ENCODE data around the gene SP2. TPM values are rescaled to one million over a fixed set of nuclear protein-coding genes. Genes with fewer than 3 reads are reported as not detected.

The SP2 gene
- total and polyA plus RNA-seq, 2 of the 13 experiments (the other 11 are each of a cell fraction or from before 2014, with no cell fraction given), result 1.4 to 4.8 TPM

DNA sequence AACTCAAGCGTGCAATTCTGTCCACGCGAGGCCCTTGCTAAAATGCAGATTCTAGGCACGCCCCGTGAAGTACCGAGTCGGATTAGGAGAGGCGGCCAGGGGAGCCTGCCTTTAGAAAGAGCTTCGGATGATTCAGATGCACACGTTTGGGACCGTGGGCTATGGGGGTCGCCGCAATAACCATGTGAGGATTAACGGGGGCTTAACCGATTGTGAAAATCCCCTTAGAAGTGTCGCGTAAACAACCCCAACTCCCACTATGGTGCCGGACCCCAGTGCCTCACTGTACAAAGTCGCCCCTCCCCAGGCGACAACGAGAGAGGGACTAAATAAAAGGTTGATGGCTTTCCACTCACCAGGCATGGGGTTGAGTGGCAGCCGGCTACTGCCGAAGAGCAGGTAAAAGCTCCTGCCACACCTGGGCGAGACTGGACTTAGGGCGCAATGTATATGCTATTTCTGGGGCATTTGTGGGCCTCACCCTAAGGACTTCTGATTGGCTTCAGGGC is 635 bp upstream of the SP2 start (continued):
- TF ChIP-seq, protein P1, sequence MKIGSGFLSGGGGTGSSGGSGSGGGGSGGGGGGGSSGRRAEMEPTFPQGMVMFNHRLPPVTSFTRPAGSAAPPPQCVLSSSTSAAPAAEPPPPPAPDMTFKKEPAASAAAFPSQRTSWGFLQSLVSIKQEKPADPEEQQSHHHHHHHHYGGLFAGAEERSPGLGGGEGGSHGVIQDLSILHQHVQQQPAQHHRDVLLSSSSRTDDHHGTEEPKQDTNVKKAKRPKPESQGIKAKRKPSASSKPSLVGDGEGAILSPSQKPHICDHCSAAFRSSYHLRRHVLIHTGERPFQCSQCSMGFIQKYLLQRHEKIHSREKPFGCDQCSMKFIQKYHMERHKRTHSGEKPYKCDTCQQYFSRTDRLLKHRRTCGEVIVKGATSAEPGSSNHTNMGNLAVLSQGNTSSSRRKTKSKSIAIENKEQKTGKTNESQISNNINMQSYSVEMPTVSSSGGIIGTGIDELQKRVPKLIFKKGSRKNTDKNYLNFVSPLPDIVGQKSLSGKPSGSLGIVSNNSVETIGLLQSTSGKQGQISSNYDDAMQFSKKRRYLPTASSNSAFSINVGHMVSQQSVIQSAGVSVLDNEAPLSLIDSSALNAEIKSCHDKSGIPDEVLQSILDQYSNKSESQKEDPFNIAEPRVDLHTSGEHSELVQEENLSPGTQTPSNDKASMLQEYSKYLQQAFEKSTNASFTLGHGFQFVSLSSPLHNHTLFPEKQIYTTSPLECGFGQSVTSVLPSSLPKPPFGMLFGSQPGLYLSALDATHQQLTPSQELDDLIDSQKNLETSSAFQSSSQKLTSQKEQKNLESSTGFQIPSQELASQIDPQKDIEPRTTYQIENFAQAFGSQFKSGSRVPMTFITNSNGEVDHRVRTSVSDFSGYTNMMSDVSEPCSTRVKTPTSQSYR (CRISPR knock-in tag; IDR thresholded peaks at IDR 0.05; ENCODE audit: borderline replicate concordance), result peak; percentile 30; the same call in 1 of the 2 replicates
- no peak for TF ChIP-seq ZBTB21 (CRISPR knock-in tag; IDR thresholded peaks at IDR 0.05)
- peak; percentile 1; the same call in 1 of the 2 replicates for TF ChIP-seq ZNF792 (CRISPR knock-in tag; IDR thresholded peaks at IDR 0.05)
- no peak for TF ChIP-seq SRSF1 (optimal IDR thresholded peaks at IDR 0.05; ENCODE audit: low read depth, low read length)
- TF ChIP-seq, protein P2, sequence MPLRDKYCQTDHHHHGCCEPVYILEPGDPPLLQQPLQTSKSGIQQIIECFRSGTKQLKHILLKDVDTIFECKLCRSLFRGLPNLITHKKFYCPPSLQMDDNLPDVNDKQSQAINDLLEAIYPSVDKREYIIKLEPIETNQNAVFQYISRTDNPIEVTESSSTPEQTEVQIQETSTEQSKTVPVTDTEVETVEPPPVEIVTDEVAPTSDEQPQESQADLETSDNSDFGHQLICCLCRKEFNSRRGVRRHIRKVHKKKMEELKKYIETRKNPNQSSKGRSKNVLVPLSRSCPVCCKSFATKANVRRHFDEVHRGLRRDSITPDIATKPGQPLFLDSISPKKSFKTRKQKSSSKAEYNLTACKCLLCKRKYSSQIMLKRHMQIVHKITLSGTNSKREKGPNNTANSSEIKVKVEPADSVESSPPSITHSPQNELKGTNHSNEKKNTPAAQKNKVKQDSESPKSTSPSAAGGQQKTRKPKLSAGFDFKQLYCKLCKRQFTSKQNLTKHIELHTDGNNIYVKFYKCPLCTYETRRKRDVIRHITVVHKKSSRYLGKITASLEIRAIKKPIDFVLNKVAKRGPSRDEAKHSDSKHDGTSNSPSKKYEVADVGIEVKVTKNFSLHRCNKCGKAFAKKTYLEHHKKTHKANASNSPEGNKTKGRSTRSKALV (CRISPR knock-in tag; IDR thresholded peaks at IDR 0.05), result no peak
- TF ChIP-seq ZNF430 (CRISPR knock-in tag; IDR thresholded peaks at IDR 0.05), result no peak
- TF ChIP-seq NONO (IDR thresholded peaks at IDR 0.05), result no peak
- peak; percentile 3; the same call in 1 of the 2 replicates for TF ChIP-seq NONO (CRISPR knock-in tag; conservative IDR thresholded peaks at IDR 0.05)
- TF ChIP-seq MTA3 (CRISPR knock-in tag; IDR thresholded peaks at IDR 0.05), result no peak
- TF ChIP-seq ZNF136 (CRISPR knock-in tag; IDR thresholded peaks at IDR 0.05; ENCODE audit: low read depth), result 0 out of 2 replicates have a peak, but pooled peaks have one; percentile 19
- peak; percentile 22; the same call in 1 of the 2 replicates for TF ChIP-seq HNF4A (CRISPR knock-in tag; IDR thresholded peaks at IDR 0.05)
- 0 out of 2 replicates have a peak, but pooled peaks have one; percentile 42 for TF ChIP-seq TP53 (CRISPR knock-in tag; conservative IDR thresholded peaks at IDR 0.05)
- TF ChIP-seq, protein P3, sequence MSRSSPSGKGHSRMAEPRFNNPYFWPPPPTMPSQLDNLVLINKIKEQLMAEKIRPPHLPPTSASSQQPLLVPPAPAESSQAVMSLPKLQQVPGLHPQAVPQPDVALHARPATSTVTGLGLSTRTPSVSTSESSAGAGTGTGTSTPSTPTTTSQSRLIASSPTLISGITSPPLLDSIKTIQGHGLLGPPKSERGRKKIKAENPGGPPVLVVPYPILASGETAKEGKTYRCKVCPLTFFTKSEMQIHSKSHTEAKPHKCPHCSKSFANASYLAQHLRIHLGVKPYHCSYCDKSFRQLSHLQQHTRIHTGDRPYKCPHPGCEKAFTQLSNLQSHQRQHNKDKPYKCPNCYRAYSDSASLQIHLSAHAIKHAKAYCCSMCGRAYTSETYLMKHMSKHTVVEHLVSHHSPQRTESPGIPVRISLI (CRISPR knock-in tag; IDR thresholded peaks at IDR 0.05; ENCODE audit: borderline replicate concordance), result no peak
- TF ChIP-seq ZNF343 (CRISPR knock-in tag; IDR thresholded peaks at IDR 0.05), result no peak
- TF ChIP-seq RORA (CRISPR knock-in tag; IDR thresholded peaks at IDR 0.05), result no peak
- 0 out of 2 replicates have a peak, but pooled peaks have one; percentile 90 for TF ChIP-seq CREBL2 (CRISPR knock-in tag; IDR thresholded peaks at IDR 0.05; ENCODE audit: borderline replicate concordance)
- no peak for TF ChIP-seq ATF5 (CRISPR knock-in tag; IDR thresholded peaks at IDR 0.05; ENCODE audit: low read depth)
- TF ChIP-seq ZBTB39 (CRISPR knock-in tag; IDR thresholded peaks at IDR 0.05), result no peak
- TF ChIP-seq ZNF441 (CRISPR knock-in tag; IDR thresholded peaks at IDR 0.05; ENCODE audit: borderline replicate concordance), result peak; percentile 50; the same call in 1 of the 2 replicates
- TF ChIP-seq ZNF674 (CRISPR knock-in tag; IDR thresholded peaks at IDR 0.05; ENCODE audit: low read depth), result peak; percentile 60; the same call in 1 of the 2 replicates
- TF ChIP-seq GTF2F1 (IDR thresholded peaks at IDR 0.05; ENCODE audit: low read length), result no peak
- peak; percentile 82 for TF ChIP-seq SMYD3 (CRISPR knock-in tag; IDR thresholded peaks at IDR 0.05)

All from HepG2 (cell line).